ENCODE data around the gene N4BP2L2.

DNA sequence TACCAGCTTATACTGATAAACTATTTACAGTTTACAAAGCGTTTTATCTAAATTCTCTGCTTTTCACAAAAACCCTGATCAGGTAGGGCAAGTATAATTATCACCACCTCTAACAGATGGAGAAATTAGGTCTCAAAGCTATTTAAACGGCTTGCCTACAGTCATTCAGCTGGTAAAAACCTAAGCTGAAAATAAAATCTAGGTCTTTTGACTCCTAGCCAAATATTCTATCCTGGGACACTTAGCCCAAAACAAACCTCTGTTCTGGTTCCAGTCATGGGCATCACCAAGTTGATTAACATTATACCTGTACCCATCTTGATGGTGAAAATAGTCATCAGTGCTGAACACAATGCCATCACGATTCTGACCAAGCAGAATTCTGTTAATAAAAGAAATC lies 11.4 kb downstream of the N4BP2L2 start:
- TF ChIP-seq CTCF (IDR thresholded peaks at IDR 0.05 in 2 of 3, conservative IDR thresholded peaks at IDR 0.05 in 1 of 3; ENCODE audit: borderline replicate concordance in 1 of 3, insufficient read depth in 1 of 3, low read depth in 2 of 3, low read length in 2 of 3): no peak
- TF ChIP-seq, protein P1, sequence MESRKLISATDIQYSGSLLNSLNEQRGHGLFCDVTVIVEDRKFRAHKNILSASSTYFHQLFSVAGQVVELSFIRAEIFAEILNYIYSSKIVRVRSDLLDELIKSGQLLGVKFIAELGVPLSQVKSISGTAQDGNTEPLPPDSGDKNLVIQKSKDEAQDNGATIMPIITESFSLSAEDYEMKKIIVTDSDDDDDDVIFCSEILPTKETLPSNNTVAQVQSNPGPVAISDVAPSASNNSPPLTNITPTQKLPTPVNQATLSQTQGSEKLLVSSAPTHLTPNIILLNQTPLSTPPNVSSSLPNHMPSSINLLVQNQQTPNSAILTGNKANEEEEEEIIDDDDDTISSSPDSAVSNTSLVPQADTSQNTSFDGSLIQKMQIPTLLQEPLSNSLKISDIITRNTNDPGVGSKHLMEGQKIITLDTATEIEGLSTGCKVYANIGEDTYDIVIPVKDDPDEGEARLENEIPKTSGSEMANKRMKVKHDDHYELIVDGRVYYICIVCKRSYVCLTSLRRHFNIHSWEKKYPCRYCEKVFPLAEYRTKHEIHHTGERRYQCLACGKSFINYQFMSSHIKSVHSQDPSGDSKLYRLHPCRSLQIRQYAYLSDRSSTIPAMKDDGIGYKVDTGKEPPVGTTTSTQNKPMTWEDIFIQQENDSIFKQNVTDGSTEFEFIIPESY (IDR thresholded peaks at IDR 0.05; ENCODE audit: extremely low read depth, insufficient replicate concordance, low read length): no peak
- TF ChIP-seq EGR1 (IDR thresholded peaks at IDR 0.05; ENCODE audit: low read depth): no peak
- TF ChIP-seq, protein P2, sequence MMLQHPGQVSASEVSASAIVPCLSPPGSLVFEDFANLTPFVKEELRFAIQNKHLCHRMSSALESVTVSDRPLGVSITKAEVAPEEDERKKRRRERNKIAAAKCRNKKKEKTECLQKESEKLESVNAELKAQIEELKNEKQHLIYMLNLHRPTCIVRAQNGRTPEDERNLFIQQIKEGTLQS (IDR thresholded peaks at IDR 0.05): no peak
- no peak for TF ChIP-seq EZH2phosphoT487 (IDR thresholded peaks at IDR 0.05; ENCODE audit: borderline replicate concordance)
- no peak for TF ChIP-seq POLR2A (IDR thresholded peaks at IDR 0.05; ENCODE audit: borderline replicate concordance, extremely low read depth, insufficient read depth, insufficient read length)
- TF ChIP-seq POLR2AphosphoS5 (IDR thresholded peaks at IDR 0.05; ENCODE audit: low read depth, low read length): no peak
- TF ChIP-seq JUND (IDR thresholded peaks at IDR 0.05): no peak
- no peak for TF ChIP-seq YY1 (IDR thresholded peaks at IDR 0.05; ENCODE audit: extremely low read depth, insufficient replicate concordance, low read depth, low read length)
- no peak for TF ChIP-seq TCF7L2 (IDR thresholded peaks at IDR 0.05; ENCODE audit: borderline replicate concordance, extremely low read depth, insufficient read depth, insufficient read length)

Data from HCT116 (cell line).